GM12892 (cell line): Measurements from ENCODE around the gene NPS.

Source experiments
- DNase-seq: peaks from one replicate; pipeline ENCODE4 v3.0.0; 2011; ENCODE audit not compliant: insufficient read length
- FAIRE-seq: peaks from 2 replicates; lab custom pipeline; 2011; peaks lifted over from hg19 to GRCh38; lab: Jason Lieb, UNC
- POLR2A ChIP-seq: IDR thresholded peaks from 2 replicates; pipeline ENCODE4 v1.6.1; 2011; ENCODE audit warnings: low read depth, low read length, control low read depth
- POLR2AphosphoS5 ChIP-seq: IDR thresholded peaks from 2 replicates; pipeline ENCODE4 v1.6.1; 2011; ENCODE audit warnings: low read depth, low read length, control low read depth
- TAF1 ChIP-seq: IDR thresholded peaks from 2 replicates; pipeline ENCODE4 v1.6.1; 2011; ENCODE audit warnings: low read depth, mild to moderate bottlenecking, control low read depth, low read length, borderline replicate concordance

NPS gene

DNA sequence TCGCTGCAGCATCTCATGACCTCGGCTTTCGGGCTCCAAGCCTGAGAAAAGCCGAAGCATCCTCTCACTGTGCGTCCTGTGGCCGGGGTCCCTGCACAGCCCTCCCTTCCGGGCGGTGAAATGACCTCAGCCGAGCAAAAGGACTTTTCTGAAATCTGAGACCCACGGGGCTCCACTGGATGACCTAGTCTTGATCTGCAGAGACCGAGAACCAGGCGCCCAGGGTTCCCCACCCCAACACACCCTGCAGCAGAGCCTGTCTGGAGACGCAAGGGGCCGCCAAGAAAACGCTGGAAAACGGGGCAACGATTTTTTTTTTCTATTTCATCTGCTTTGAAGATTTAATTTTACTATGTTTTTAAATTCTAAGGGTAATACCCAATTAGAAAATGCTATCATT, 31.7 kb downstream of the NPS start:
- DNase-seq (no peak), FAIRE-seq (no peak)
- TF ChIP-seq POLR2AphosphoS5 (no peak), POLR2A (no peak), TAF1 (no peak)

DNA sequence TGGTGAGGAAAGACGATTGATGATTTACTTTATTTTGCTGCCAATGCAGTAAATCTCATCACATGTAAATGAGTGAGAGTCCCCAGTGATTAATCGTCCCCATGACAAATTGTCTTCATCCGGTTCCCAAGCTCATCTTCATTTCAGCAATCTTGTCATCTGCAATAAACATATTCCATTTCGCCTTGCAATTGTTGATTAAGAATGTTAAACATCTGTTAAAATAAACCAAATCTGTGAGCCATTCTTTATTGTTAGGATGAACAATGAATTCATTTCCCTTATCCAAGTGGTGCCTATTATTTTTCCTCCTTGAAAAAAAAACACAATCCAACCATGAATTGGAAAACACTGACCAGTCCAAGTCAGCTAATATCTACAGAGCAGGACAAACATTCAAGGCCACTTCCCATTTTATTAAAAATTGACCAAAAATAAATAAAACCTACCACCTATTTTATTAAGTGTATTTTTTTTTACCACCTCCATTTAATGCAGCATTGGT, 36.5 kb downstream of the NPS start:
- DNase-seq, result no peak
- TF ChIP-seq TAF1, result no peak
- no peak for TF ChIP-seq POLR2A
- TF ChIP-seq POLR2AphosphoS5, result no peak
- FAIRE-seq, result no peak

DNA sequence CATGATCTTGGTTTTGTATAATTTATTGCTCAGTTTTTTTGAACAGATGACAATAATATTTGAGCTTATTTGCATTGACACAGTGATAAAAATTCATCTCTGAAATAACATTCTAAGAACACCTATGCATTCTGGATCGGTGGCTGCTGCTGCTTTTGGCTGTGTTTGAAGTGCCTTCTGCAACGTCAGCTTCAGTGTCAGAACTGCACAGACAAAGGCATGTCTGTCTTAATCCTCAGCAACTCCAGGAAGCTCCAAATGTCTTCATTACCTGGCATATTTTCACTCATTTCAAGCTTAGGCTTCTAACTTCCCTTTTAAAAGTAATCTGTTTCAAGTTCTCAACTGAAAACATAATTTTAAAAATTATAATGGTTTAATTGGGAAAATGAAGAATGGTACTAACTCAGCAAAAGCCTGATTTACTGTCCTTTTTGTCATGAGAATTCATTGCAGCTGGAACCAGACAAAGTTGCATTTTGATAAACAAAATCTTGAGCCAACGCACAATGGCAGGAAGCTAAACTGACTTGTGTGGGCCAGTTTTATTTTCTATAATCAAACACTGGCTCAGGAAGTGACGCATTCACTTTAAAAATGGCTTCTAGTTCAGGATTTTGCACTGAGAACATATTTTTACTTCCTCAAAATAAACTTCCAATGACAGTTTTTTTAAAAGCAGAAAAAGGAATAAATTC, 38.7 kb downstream of the NPS start:
- no peak for DNase-seq
- TF ChIP-seq TAF1 (no peak), POLR2AphosphoS5 (no peak), POLR2A (no peak)
- FAIRE-seq, result no peak

- FAIRE-seq, result no peak
- DNase-seq, result no peak
Observed at GRCh38 chr10:127592586-127592985, 43.5 kb downstream of the NPS start.

GRCh38 chr10:127600479-127600878, 51.4 kb downstream of the NPS start:
- no peak for DNase-seq

More at GRCh38 chr10:127592586-127592985, 43.5 kb downstream of the NPS start:
- TF ChIP-seq TAF1 (no peak), POLR2A (no peak), POLR2AphosphoS5 (no peak)

More at GRCh38 chr10:127600479-127600878, 51.4 kb downstream of the NPS start:
- FAIRE-seq, result no peak
- TF ChIP-seq POLR2A (no peak), POLR2AphosphoS5 (no peak), TAF1 (no peak)
